GM12878 (cell line): ENCODE data around the gene TRMT10C. TPM values are rescaled to one million over a fixed set of nuclear protein-coding genes. Genes with fewer than 3 reads are reported as not detected.

Source experiments
- ATAC-seq: fragments of 200-7000 bp; cut with Tn5 transposase; 3 replicates; pipeline ENCODE4 v1.9.1; 2020; ENCODE audit warnings: mild to moderate bottlenecking, moderate library complexity
- BruUV-seq: library from RNA; stranded (reverse); fragments of 400-500 nt; replicated peaks from 2 replicates; lab custom pipeline; 2021; lab: Mats Ljungman, UMichigan
- CTCF ChIA-PET: fragments of 300-600 bp; sonication (Branson Sonifier 250); formaldehyde crosslinking; extraction: SDS; loops from one replicate; lab custom pipeline; 2021; ENCODE audit warnings: inconsistent platforms; lab: Yijun Ruan, JAX
- POLR2A ChIA-PET: fragments of 350-600 bp; formaldehyde crosslinking; extraction: SDS; loops from one replicate; lab custom pipeline; 2021; ENCODE audit warnings: inconsistent platforms; lab: Charles Lee
- RAD21 ChIA-PET: fragments of 300-600 bp; sonication (Branson Sonifier 250); formaldehyde crosslinking; loops from one replicate; lab custom pipeline; 2023; ENCODE audit warnings: antibody characterized with exemption; ENCODE audit not compliant: unreplicated experiment; lab: Charles Lee
- SMC1A ChIA-PET: fragments of 300-600 bp; sonication (Branson Sonifier 250); formaldehyde crosslinking; loops from one replicate; lab custom pipeline; 2023; ENCODE audit not compliant: unreplicated experiment, uncharacterized antibody; lab: Charles Lee
- DNase-seq: peaks from one replicate; pipeline ENCODE4 v3.0.0-alpha.2; 2011; ENCODE audit warnings: low read depth, low spot score
- FAIRE-seq: peaks from 3 replicates; lab custom pipeline; 2011; peaks lifted over from hg19 to GRCh38; lab: Jason Lieb, UNC
- H2AFZ ChIP-seq: 2 replicates; pipeline ENCODE4 v1.6.0; 2011; ENCODE audit warnings: low read depth, low read length, control low read depth; ENCODE audit not compliant: control insufficient read depth
- H3K27ac ChIP-seq: 2 replicates; pipeline ENCODE4 v1.5.1; 2011; ENCODE audit warnings: control low read depth; ENCODE audit not compliant: control insufficient read depth, insufficient read depth
- H3K27me3 ChIP-seq, 2 experiments: replicated peaks in 1 of 2; 2 replicates each; pipeline versions ENCODE4 v1.6.0 to v1.6.1; 2011; ENCODE audit warnings: low read length in 1 of 2; ENCODE audit not compliant: control insufficient read depth in 2 of 2, insufficient read depth in 2 of 2
- H3K36me3 ChIP-seq, 2 experiments: 2 replicates each; pipeline ENCODE4 v1.5.1; 2011; ENCODE audit warnings: low read length in 1 of 2; ENCODE audit not compliant: control insufficient read depth in 2 of 2, insufficient read depth in 2 of 2
- H3K4me1 ChIP-seq: 2 replicates; pipeline ENCODE4 v1.6.1; 2011; ENCODE audit warnings: mild to moderate bottlenecking, low read length, moderate library complexity, mixed read lengths; ENCODE audit not compliant: control insufficient read depth, insufficient read depth
- H3K4me2 ChIP-seq: 2 replicates; pipeline ENCODE4 v1.6.0; 2011; ENCODE audit warnings: control low read depth; ENCODE audit not compliant: control insufficient read depth, insufficient read depth
- H3K4me3 ChIP-seq: fragments of 200-600 bp; sonication (generic); 2 replicates; pipeline ENCODE4 v1.5.1; 2016
- H3K79me2 ChIP-seq: 2 replicates; pipeline ENCODE4 v1.6.0; 2011; ENCODE audit warnings: low read length; ENCODE audit not compliant: control insufficient read depth, insufficient read depth
- H3K9ac ChIP-seq: 2 replicates; pipeline ENCODE4 v1.8.0; 2011; ENCODE audit warnings: low read length, control low read depth, mixed read lengths; ENCODE audit not compliant: control insufficient read depth, insufficient read depth
- H3K9me3 ChIP-seq: replicated peaks from 3 replicates; pipeline ENCODE4 v1.5.1; 2011; ENCODE audit warnings: mild to moderate bottlenecking, low read length; ENCODE audit not compliant: control insufficient read depth, insufficient read depth
- H4K20me1 ChIP-seq: 2 replicates; pipeline ENCODE4 v1.6.0; 2011; ENCODE audit not compliant: control insufficient read depth, insufficient read depth
- CEBPZ ChIP-seq: fragments of 150-350 bp; IDR thresholded peaks from 2 replicates; pipeline ENCODE4 v1.6.1; 2016; ENCODE audit warnings: low read depth, low read length
- MAX ChIP-seq: IDR thresholded peaks from 2 replicates; pipeline ENCODE4 v1.6.1; 2012; ENCODE audit warnings: low read depth, low read length, improper control_type of control experiment
- MEF2A ChIP-seq: IDR thresholded peaks from 2 replicates; pipeline ENCODE4 v1.6.1; 2011; ENCODE audit warnings: low read depth, mild to moderate bottlenecking, low read length, moderate library complexity; ENCODE audit not compliant: insufficient read depth
- SREBF2 ChIP-seq: IDR thresholded peaks from 2 replicates; pipeline ENCODE4 v1.6.1; 2012; ENCODE audit warnings: mild to moderate bottlenecking, low read length
- TAF1 ChIP-seq: IDR thresholded peaks from 2 replicates; pipeline ENCODE4 v1.6.1; 2011; ENCODE audit warnings: mild to moderate bottlenecking, low read depth, low read length, borderline replicate concordance
- WGBS: methylation state at CpG from one replicate; pipeline ENCODE4 v1.1.6; 2016; ENCODE audit warnings: low lambda C conversion rate; ENCODE audit not compliant: insufficient replicate concordance, insufficient coverage; ENCODE audit errors: missing lambda C conversion rate; 5-methylcytosine and 5-hydroxymethylcytosine counted together
- in situ Hi-C: fragments of 300-500 bp; cut with MboI; formaldehyde crosslinking; loops from 9 replicates; pipeline ENCODE4 v1.14.3; 2018; ENCODE audit warnings: mixed read lengths
- intact Hi-C: fragments of 100-400 bp; cut with micrococcal nuclease; formaldehyde crosslinking; loops from one replicate; pipeline ENCODE4 v1.14.2; 2022; ENCODE audit not compliant: unreplicated experiment
- polyA plus RNA-seq, 11 experiments: library from polyadenylated mRNA; depleted of rRNA in 4 of 11; unstranded in 6 of 11; stranded (reverse) in 5 of 11; fragments of >200 nt; fragmentation: Nextera tagmentation in 4 of 11; fragmentation: Illumina TruSeq in 1 of 11; extraction: Ambion mirVana in 4 of 11; extraction: Trizol in 1 of 11; gene quantifications; 1 replicate in 1 of 11; 2 replicates in 10 of 11; pipeline versions ENCODE4 v1.2.1 to v1.2.3, GENCODE V29; 2011 to 2016; ENCODE audit warnings: inconsistent platforms in 2 of 11, missing spikeins in 2 of 11, low read depth in 1 of 11
- total RNA-seq, 4 experiments: library from RNA; depleted of rRNA in 3 of 4; stranded (reverse); fragments of >200 nt in 3 of 4; fragmentation: Illumina TruSeq in 1 of 4; extraction: Trizol in 1 of 4; gene quantifications; 2 replicates each; pipeline versions ENCODE4 v1.2.1 to v1.2.3, GENCODE V29; 2013 to 2021

TRMT10C gene
- total and polyA plus RNA-seq, 10 of the 15 experiments (the other 5 are each of a cell fraction or from before 2014, with no cell fraction given), result 33.0 to 82.1 (median 47.1) TPM

- RAD21 ChIA-PET, result no interaction called here
- Histone ChIP-seq H3K9me3 (no peaks in the 10 kb centered on the region), H4K20me1 (no peaks in the 10 kb centered on the region), H3K4me3 (no peak overlapping the region), H2AFZ (no peak overlapping the region), H3K27ac (no peak overlapping the region), H3K4me2 (no peak overlapping the region), H3K4me1 (no peaks in the 10 kb centered on the region), H3K27me3 (no peaks in the 10 kb centered on the region), H3K36me3 (no peaks in the 10 kb centered on the region), H3K9ac (no peak overlapping the region), H3K79me2 (no peaks in the 10 kb centered on the region)
- ATAC-seq (no peak), FAIRE-seq (no peak), DNase-seq (no peak)
- POLR2A ChIA-PET, result interaction anchor here (1.1 kb wide), 1 partner anchor 10 kb away, joined by 3 read pairs; no protein-coding TSS in a partner anchor
- no peak for TF ChIP-seq MEF2A
- no peak for TF ChIP-seq MAX
- TF ChIP-seq TAF1, result no peak
- TF ChIP-seq CEBPZ, result no peak
- TF ChIP-seq SREBF2, result no peak
- CTCF ChIA-PET, result no interaction called here
- no TSS peak for BruUV-seq
- SMC1A ChIA-PET, result interaction anchor here (1.4 to 1.5 kb wide), 2 partner anchors 9 to 11 kb away, joined by 4 to 5 read pairs; no protein-coding TSS in a partner anchor
- 72% methylated on average over 4 of the region's 4 CpGs for WGBS
- intact Hi-C loops (no loop called here), in situ Hi-C loops (no loop called here)
These were observed 31.6 kb upstream of the TRMT10C start for GRCh38 chr3:101529816-101530685.
